ENCODE results near the gene HSD3B1. TPM values are rescaled to one million over a fixed set of nuclear protein-coding genes. Genes with fewer than 3 reads are reported as not detected.

Gene HSD3B1
- total RNA-seq, 1 experiment from 2014 or later = not detected

GRCh38 chr1:119542492-119542946, 35.5 kb downstream of the HSD3B1 start:
- TF ChIP-seq TCF7L2 (IDR thresholded peaks at IDR 0.05; ENCODE audit: low read depth, low read length) (no peak), POLR2AphosphoS5 (IDR thresholded peaks at IDR 0.05; ENCODE audit: low read depth, low read length) (no peak), REST (IDR thresholded peaks at IDR 0.05; ENCODE audit: insufficient read depth in 1 of 2, low read depth in 2 of 2, low read length in 1 of 2) (no peak), CTCF (IDR thresholded peaks at IDR 0.05) (no peak), SIN3A (IDR thresholded peaks at IDR 0.05; ENCODE audit: borderline replicate concordance, insufficient read depth, low read depth, low read length) (no peak)
- no peak for DNase-seq (ENCODE audit: low read depth, low spot score)
- H3K36me3 ChIP-seq (ENCODE audit: control insufficient read depth, insufficient read depth, low read length) = no peaks in the 10 kb centered on the region
- POLR2A ChIA-PET = no interaction called here
- H3K27ac ChIP-seq (ENCODE audit: low read length) = no peak overlapping the region
- H3K9me3 ChIP-seq (ENCODE audit: control insufficient read depth, insufficient read depth, low read depth, low read length) = no peaks in the 10 kb centered on the region
- BruUV-seq (replicated peaks) = no TSS peak
- no peak for ATAC-seq
- H3K4me3 ChIP-seq (ENCODE audit: low read depth in 2 of 2, low read length in 2 of 2) = no peak overlapping the region
- intact Hi-C loops (cut with micrococcal nuclease; ENCODE audit: unreplicated experiment) (no loop called here), in situ Hi-C loops (cut with HindIII; ENCODE audit: low pct_unique_long_range_greater_than_20kb, low sequenced_read_pairs) (no loop called here)
- H3K27me3 ChIP-seq (ENCODE audit: control insufficient read depth, insufficient read depth, low read length) = peaks cover 2% of the 10 kb centered on the region; the same call in 1 of the 2 replicates
- CTCF ChIA-PET = no interaction called here
- H3K4me1 ChIP-seq (ENCODE audit: control insufficient read depth, insufficient read depth, low read length) = no peaks in the 10 kb centered on the region

- in situ Hi-C loops (cut with HindIII; ENCODE audit: low pct_unique_long_range_greater_than_20kb, low sequenced_read_pairs) = no loop called here
- no peaks in the 10 kb centered on the region for H3K36me3 ChIP-seq (ENCODE audit: control insufficient read depth, insufficient read depth, low read length)
- no peaks in the 10 kb centered on the region for H3K4me1 ChIP-seq (ENCODE audit: control insufficient read depth, insufficient read depth, low read length)
- CTCF ChIA-PET = no interaction called here
- peaks cover 2% of the 10 kb centered on the region; the same call in 1 of the 2 replicates for H3K27me3 ChIP-seq (ENCODE audit: control insufficient read depth, insufficient read depth, low read length)
- H3K9me3 ChIP-seq (ENCODE audit: control insufficient read depth, insufficient read depth, low read depth, low read length) = no peaks in the 10 kb centered on the region
- no peak overlapping the region for H3K4me3 ChIP-seq (ENCODE audit: low read depth in 2 of 2, low read length in 2 of 2)
- TF ChIP-seq CTCF (IDR thresholded peaks at IDR 0.05) (peak; percentile 69), POLR2AphosphoS5 (IDR thresholded peaks at IDR 0.05; ENCODE audit: low read depth, low read length) (no peak)
- no peak overlapping the region for H3K27ac ChIP-seq (ENCODE audit: low read length)
- POLR2A ChIA-PET = interaction anchor here (0.6 to 0.7 kb wide), 2 partner anchors 85 to 183 kb away, joined by 3 read pairs; no protein-coding TSS in a partner anchor
- intact Hi-C loops (cut with micrococcal nuclease; ENCODE audit: unreplicated experiment) = no loop called here
- DNase-seq (ENCODE audit: low read depth, low spot score) (peak; percentile 10), ATAC-seq (no peak; the same call in 1 of the 2 replicates)
- no TSS peak for BruUV-seq (replicated peaks)
Measured at GRCh38 chr1:119544165-119544762, 37.3 kb downstream of the HSD3B1 start.
